Stimulated activated CD4-positive, alpha-beta T cell treated with anti-CD3 and anti-CD28 coated beads, TNF-alpha, amount 100 ng/mL, for 1 hour (primary cell): ENCODE data around the gene KIRREL3.

Source experiments
- DNase-seq, 3 donors: peaks; one replicate each; pipeline ENCODE4 v3.0.0-alpha.2; 2020; ENCODE audit warnings: low read depth in 3 of 3, low spot score in 1 of 3

Gene KIRREL3

GRCh38 chr11:126682590-126682989 is 318.0 kb downstream of the KIRREL3 start:
- DNase-seq: no peak

GRCh38 chr11:126680700-126681099 is 319.9 kb downstream of the KIRREL3 start:
- no peak for DNase-seq

- no peak for DNase-seq
Measured at GRCh38 chr11:126680131-126680530, 320.4 kb downstream of the KIRREL3 start.

- no peak for DNase-seq
Measured at GRCh38 chr11:126679033-126679432, 321.5 kb downstream of the KIRREL3 start.

GRCh38 chr11:126676536-126676935 is 324.0 kb downstream of the KIRREL3 start:
- no peak for DNase-seq

- DNase-seq: no peak
Measured at GRCh38 chr11:126673319-126673718, 327.3 kb downstream of the KIRREL3 start.

- no peak for DNase-seq
Measured at GRCh38 chr11:126669416-126669815, 331.2 kb downstream of the KIRREL3 start.

- DNase-seq: no peak
Measured at GRCh38 chr11:126664643-126665042, 335.9 kb downstream of the KIRREL3 start.

GRCh38 chr11:126663749-126664592 is 336.6 kb downstream of the KIRREL3 start:
- no peak for DNase-seq

- no peak for DNase-seq
Measured at GRCh38 chr11:126662035-126662790, 338.4 kb downstream of the KIRREL3 start.

GRCh38 chr11:126660761-126661425 is 339.7 kb downstream of the KIRREL3 start:
- DNase-seq: no peak

- no peak for DNase-seq
Measured at GRCh38 chr11:126660321-126660720, 340.2 kb downstream of the KIRREL3 start.

GRCh38 chr11:126658306-126659056 is 342.1 kb downstream of the KIRREL3 start:
- DNase-seq: no peak

GRCh38 chr11:126655807-126656128 is 344.8 kb downstream of the KIRREL3 start:
- DNase-seq: no peak

GRCh38 chr11:126654886-126655806 is 345.4 kb downstream of the KIRREL3 start:
- DNase-seq: no peak

- DNase-seq: no peak
Measured at GRCh38 chr11:126653040-126653439, 347.5 kb downstream of the KIRREL3 start.

GRCh38 chr11:126647735-126648134 is 352.8 kb downstream of the KIRREL3 start:
- no peak for DNase-seq

GRCh38 chr11:126646701-126647557 is 353.6 kb downstream of the KIRREL3 start:
- no peak for DNase-seq

GRCh38 chr11:126645186-126645585 is 355.4 kb downstream of the KIRREL3 start:
- DNase-seq: no peak
